WTC11 (cell line): ENCODE data around the gene PAM.

Experiments
- ATF2 ChIP-seq: sonication (generic); formaldehyde crosslinking; IDR thresholded peaks from 2 replicates; pipeline ENCODE4 v1.8.1; 2022; ENCODE audit warnings: low read depth, missing genetic modification reagents, borderline replicate concordance
- CTCF ChIP-seq: fragments of 200-600 bp; IDR thresholded peaks from 2 replicates; pipeline ENCODE4 v1.8.0; 2022; ENCODE audit warnings: antibody characterized with exemption
- E2F1 ChIP-seq: sonication (generic); formaldehyde crosslinking; IDR thresholded peaks from 2 replicates; pipeline ENCODE4 v1.8.0; 2022; ENCODE audit warnings: mild to moderate bottlenecking, missing genetic modification reagents
- KAT7 ChIP-seq: sonication (generic); formaldehyde crosslinking; IDR thresholded peaks from 2 replicates; pipeline ENCODE4 v1.8.1; 2023; ENCODE audit warnings: missing genetic modification reagents, mild to moderate bottlenecking, borderline replicate concordance
- MAX ChIP-seq: sonication (generic); formaldehyde crosslinking; IDR thresholded peaks from 2 replicates; pipeline ENCODE4 v1.8.0; 2022; ENCODE audit warnings: mild to moderate bottlenecking, missing genetic modification reagents
- MLX ChIP-seq: sonication (generic); formaldehyde crosslinking; IDR thresholded peaks from 2 replicates; pipeline ENCODE4 v1.8.1; 2023; ENCODE audit warnings: mild to moderate bottlenecking, missing genetic modification reagents, moderate library complexity
- NFYB ChIP-seq: sonication (generic); formaldehyde crosslinking; conservative IDR thresholded peaks from 2 replicates; pipeline ENCODE4 v1.8.0; 2022; ENCODE audit warnings: low read depth, missing genetic modification reagents
- PRDM15 ChIP-seq: sonication (generic); formaldehyde crosslinking; IDR thresholded peaks from 2 replicates; pipeline ENCODE4 v1.8.0; 2022; ENCODE audit warnings: missing genetic modification reagents
- SMAD4 ChIP-seq: sonication (generic); formaldehyde crosslinking; IDR thresholded peaks from 2 replicates; pipeline ENCODE4 v1.8.0; 2022; ENCODE audit warnings: mild to moderate bottlenecking, missing genetic modification reagents
- STAT6 ChIP-seq: sonication (generic); formaldehyde crosslinking; conservative IDR thresholded peaks from 2 replicates; pipeline ENCODE4 v1.8.1; 2023; ENCODE audit warnings: mild to moderate bottlenecking, low read depth, missing genetic modification reagents, moderate library complexity
- ZNF121 ChIP-seq: sonication (generic); formaldehyde crosslinking; IDR thresholded peaks from 2 replicates; pipeline ENCODE4 v1.8.0; 2023; ENCODE audit warnings: missing genetic modification reagents
- ZSCAN18 ChIP-seq: fragments of 250-450 bp; sonication (Bioruptor Pico); IDR thresholded peaks from 2 replicates; pipeline ENCODE4 v2.1.2; 2022; ENCODE audit warnings: mild to moderate bottlenecking, moderate library complexity

GRCh38 chr5:102807878-102808502, 52.9 kb downstream of the PAM start:
- TF ChIP-seq MAX (CRISPR knock-in tag) (no peak), CTCF (no peak), KAT7 (CRISPR knock-in tag) (no peak), NFYB (CRISPR knock-in tag) (no peak), E2F1 (CRISPR knock-in tag) (no peak), STAT6 (CRISPR knock-in tag) (no peak), PRDM15 (no peak), ZSCAN18 (CRISPR knock-in tag) (no peak), SMAD4 (CRISPR knock-in tag) (no peak), ZNF121 (CRISPR knock-in tag) (no peak), ATF2 (no peak), MLX (CRISPR knock-in tag) (no peak)
